GM19467 (cell line): ENCODE data around the gene LCA5.
"Not testable (repeated sequence)": the region's sequence is repeated elsewhere in the genome, so short reads cannot be mapped to it uniquely, and the experiment has no call there.

Experiments
- ATAC-seq: cut with Tn5 transposase; IDR thresholded peaks from one replicate; pipeline ENCODE4 v1.9.1; 2021; ENCODE audit warnings: mild to moderate bottlenecking, moderate library complexity; ENCODE audit not compliant: unreplicated experiment

LCA5 gene

GRCh38 chr6:79468116-79468515, 69.1 kb downstream of the LCA5 start:
- no peak for ATAC-seq

- ATAC-seq: no peak
Observed at GRCh38 chr6:79467716-79468115, 69.5 kb downstream of the LCA5 start.

- ATAC-seq: no peak
Observed at GRCh38 chr6:79466207-79466834, 70.9 kb downstream of the LCA5 start.

- no peak for ATAC-seq
Observed at GRCh38 chr6:79465381-79465780, 71.8 kb downstream of the LCA5 start.

- ATAC-seq: no peak
Observed at GRCh38 chr6:79463621-79464050, 73.6 kb downstream of the LCA5 start.

- no peak for ATAC-seq
Observed at GRCh38 chr6:79461205-79461604, 76.0 kb downstream of the LCA5 start.

GRCh38 chr6:79455446-79455845, 81.8 kb downstream of the LCA5 start:
- ATAC-seq: no peak

- no peak for ATAC-seq
Observed at GRCh38 chr6:79453558-79454042, 83.6 kb downstream of the LCA5 start.

GRCh38 chr6:79450984-79451383, 86.2 kb downstream of the LCA5 start:
- no peak for ATAC-seq

- ATAC-seq: no peak
Observed at GRCh38 chr6:79446006-79446405, 91.2 kb downstream of the LCA5 start.

- ATAC-seq: not testable (repeated sequence)
Observed at GRCh38 chr6:79443876-79444275, 93.4 kb downstream of the LCA5 start.

GRCh38 chr6:79441192-79441591, 96.0 kb downstream of the LCA5 start:
- ATAC-seq: no peak

- no peak for ATAC-seq
Observed at GRCh38 chr6:79440598-79440997, 96.6 kb downstream of the LCA5 start.

GRCh38 chr6:79438030-79438429, 99.2 kb downstream of the LCA5 start:
- no peak for ATAC-seq

GRCh38 chr6:79436241-79436640, 101.0 kb downstream of the LCA5 start:
- no peak for ATAC-seq

- ATAC-seq: no peak
Observed at GRCh38 chr6:79435746-79436145, 101.5 kb downstream of the LCA5 start.
